Epithelial cell of proximal tubule (primary cell): ENCODE results near the gene SIM2. TPM values are rescaled to one million over a fixed set of nuclear protein-coding genes. Genes with fewer than 3 reads are reported as not detected.

Experiments used
- DNase-seq: peaks from one replicate; pipeline ENCODE4 v3.0.0-alpha.2; 2011; ENCODE audit warnings: low read depth
- H3K4me3 ChIP-seq: 2 replicates; pipeline ENCODE4 v1.5.1; 2011; ENCODE audit warnings: low read depth, mild to moderate bottlenecking, low read length
- CTCF ChIP-seq: conservative IDR thresholded peaks from 2 replicates; pipeline ENCODE4 v1.5.1; 2012; ENCODE audit warnings: low read depth, mild to moderate bottlenecking, low read length
- total RNA-seq: library from RNA; depleted of rRNA; stranded (reverse); fragments of >200 nt; gene quantifications from 2 replicates; pipeline ENCODE4 v1.2.3, GENCODE V29; 2015

The SIM2 gene
- total RNA-seq, 1 donor from 2014 or later, result 22.3 TPM

GRCh38 chr21:36776981-36777617 is 78.2 kb downstream of the SIM2 start:
- no peak for DNase-seq

GRCh38 chr21:36780861-36781260 is 81.9 kb downstream of the SIM2 start:
- no peak for DNase-seq
- TF ChIP-seq CTCF, result no peak
- H3K4me3 ChIP-seq, result no peak overlapping the region

More at GRCh38 chr21:36776981-36777617, 78.2 kb downstream of the SIM2 start:
- H3K4me3 ChIP-seq, result no peak overlapping the region
- TF ChIP-seq CTCF, result no peak

- H3K4me3 ChIP-seq, result no peak overlapping the region
- TF ChIP-seq CTCF, result no peak
- DNase-seq, result peak; percentile 70
Observed at GRCh38 chr21:36783612-36784374, 84.9 kb downstream of the SIM2 start.

GRCh38 chr21:36784947-36785346 is 86.0 kb downstream of the SIM2 start:
- TF ChIP-seq CTCF, result no peak
- H3K4me3 ChIP-seq, result no peak overlapping the region
- no peak for DNase-seq

GRCh38 chr21:36785615-36786014 is 86.7 kb downstream of the SIM2 start:
- no peak for DNase-seq
- H3K4me3 ChIP-seq, result no peak overlapping the region
- no peak for TF ChIP-seq CTCF

GRCh38 chr21:36786186-36786585 is 87.3 kb downstream of the SIM2 start:
- no peak for TF ChIP-seq CTCF
- DNase-seq, result no peak
- no peak overlapping the region for H3K4me3 ChIP-seq
